ENCODE measurements around the gene NUDT2. TPM values are rescaled to one million over a fixed set of nuclear protein-coding genes. Genes with fewer than 3 reads are reported as not detected.
"Not testable (repeated sequence)": the region's sequence is repeated elsewhere in the genome, so short reads cannot be mapped to it uniquely, and the experiment has no call there.

The NUDT2 gene
- total RNA-seq, 1 donor from 2014 or later, result 32.9 TPM

- H3K9me3 ChIP-seq (ENCODE audit: control insufficient read depth in 3 of 3, low read length in 3 of 3); H3K9ac ChIP-seq (ENCODE audit: low read depth in 1 of 3, low read length in 3 of 3); H3K4me3 ChIP-seq (ENCODE audit: low read length in 3 of 3); H3K27me3 ChIP-seq (ENCODE audit: control insufficient read depth in 3 of 3, insufficient read depth in 3 of 3, low read length in 3 of 3); H3K27ac ChIP-seq (ENCODE audit: low read depth, low read length): not testable (repeated sequence)
- Histone ChIP-seq H3K36me3 (ENCODE audit: control insufficient read depth in 3 of 3, insufficient read depth in 3 of 3, low read length in 3 of 3) (peaks cover 17 to 37% (median 23%) of the 10 kb centered on the region in 3 donors), H3K4me1 (ENCODE audit: control insufficient read depth in 3 of 3, insufficient read depth in 3 of 3, low read length in 3 of 3) (peaks cover 33 to 56% (median 37%) of the 10 kb centered on the region in 3 donors)
Observed at GRCh38 chr9:34367751-34368410, 38.5 kb downstream of the NUDT2 start.

- peaks cover 36 to 57% (median 45%) of the 10 kb centered on the region in 3 donors for H3K4me1 ChIP-seq (ENCODE audit: control insufficient read depth in 3 of 3, insufficient read depth in 3 of 3, low read length in 3 of 3)
- not testable (repeated sequence) for H3K4me3 ChIP-seq (ENCODE audit: low read length in 3 of 3); H3K9me3 ChIP-seq (ENCODE audit: control insufficient read depth in 3 of 3, low read length in 3 of 3); H3K9ac ChIP-seq (ENCODE audit: low read depth in 1 of 3, low read length in 3 of 3); H3K27me3 ChIP-seq (ENCODE audit: control insufficient read depth in 3 of 3, insufficient read depth in 3 of 3, low read length in 3 of 3); H3K27ac ChIP-seq (ENCODE audit: low read depth, low read length)
- peaks cover 17 to 37% (median 23%) of the 10 kb centered on the region in 3 donors for H3K36me3 ChIP-seq (ENCODE audit: control insufficient read depth in 3 of 3, insufficient read depth in 3 of 3, low read length in 3 of 3)
Observed at GRCh38 chr9:34368796-34369195, 39.4 kb downstream of the NUDT2 start.

- Histone ChIP-seq H3K4me3 (ENCODE audit: low read length in 3 of 3) (peak overlapping the region in 2 of 3 donors; percentile 17 to 56), H3K4me1 (ENCODE audit: control insufficient read depth in 3 of 3, insufficient read depth in 3 of 3, low read length in 3 of 3) (peaks cover 36 to 56% (median 48%) of the 10 kb centered on the region in 3 donors), H3K9ac (ENCODE audit: low read depth in 1 of 3, low read length in 3 of 3) (peak overlapping the region in 2 of 3 donors; percentile 11 to 74), H3K27me3 (ENCODE audit: control insufficient read depth in 3 of 3, insufficient read depth in 3 of 3, low read length in 3 of 3) (no peaks in the 10 kb centered on the region), H3K36me3 (ENCODE audit: control insufficient read depth in 3 of 3, insufficient read depth in 3 of 3, low read length in 3 of 3) (peaks cover 17 to 37% (median 23%) of the 10 kb centered on the region in 3 donors), H3K27ac (ENCODE audit: low read depth, low read length) (peak overlapping the region; percentile 11), H3K9me3 (ENCODE audit: control insufficient read depth in 3 of 3, low read length in 3 of 3) (no peaks in the 10 kb centered on the region)
Observed at GRCh38 chr9:34369636-34370035, 40.3 kb downstream of the NUDT2 start.

GRCh38 chr9:34370335-34370969, 41.1 kb downstream of the NUDT2 start:
- H3K27ac ChIP-seq (ENCODE audit: low read depth, low read length), result no peak overlapping the region
- peaks cover 17 to 37% (median 23%) of the 10 kb centered on the region in 3 donors for H3K36me3 ChIP-seq (ENCODE audit: control insufficient read depth in 3 of 3, insufficient read depth in 3 of 3, low read length in 3 of 3)
- H3K4me1 ChIP-seq (ENCODE audit: control insufficient read depth in 3 of 3, insufficient read depth in 3 of 3, low read length in 3 of 3), result peaks cover 37 to 55% (median 50%) of the 10 kb centered on the region in 3 donors
- no peaks in the 10 kb centered on the region for H3K9me3 ChIP-seq (ENCODE audit: control insufficient read depth in 3 of 3, low read length in 3 of 3)
- peak overlapping the region; percentile 11 to 74 (median 73) for H3K9ac ChIP-seq (ENCODE audit: low read depth in 1 of 3, low read length in 3 of 3)
- H3K4me3 ChIP-seq (ENCODE audit: low read length in 3 of 3), result peak overlapping the region; percentile 10 to 56 (median 17)
- H3K27me3 ChIP-seq (ENCODE audit: control insufficient read depth in 3 of 3, insufficient read depth in 3 of 3, low read length in 3 of 3), result no peaks in the 10 kb centered on the region

GRCh38 chr9:34370970-34371880, 41.9 kb downstream of the NUDT2 start:
- H3K27ac ChIP-seq (ENCODE audit: low read depth, low read length), result no peak overlapping the region
- H3K9me3 ChIP-seq (ENCODE audit: control insufficient read depth in 3 of 3, low read length in 3 of 3), result no peaks in the 10 kb centered on the region
- peak overlapping the region in 2 of 3 donors; percentile 17 to 56 for H3K4me3 ChIP-seq (ENCODE audit: low read length in 3 of 3)
- H3K4me1 ChIP-seq (ENCODE audit: control insufficient read depth in 3 of 3, insufficient read depth in 3 of 3, low read length in 3 of 3), result peaks cover 44 to 61% (median 58%) of the 10 kb centered on the region in 3 donors
- H3K9ac ChIP-seq (ENCODE audit: low read depth in 1 of 3, low read length in 3 of 3), result peak overlapping the region in 1 of 3 donors; percentile 74
- H3K36me3 ChIP-seq (ENCODE audit: control insufficient read depth in 3 of 3, insufficient read depth in 3 of 3, low read length in 3 of 3), result peaks cover 17 to 36% (median 23%) of the 10 kb centered on the region in 3 donors
- H3K27me3 ChIP-seq (ENCODE audit: control insufficient read depth in 3 of 3, insufficient read depth in 3 of 3, low read length in 3 of 3), result no peaks in the 10 kb centered on the region

GRCh38 chr9:34371886-34372466, 42.6 kb downstream of the NUDT2 start:
- Histone ChIP-seq H3K9me3 (ENCODE audit: control insufficient read depth in 3 of 3, low read length in 3 of 3) (no peaks in the 10 kb centered on the region), H3K36me3 (ENCODE audit: control insufficient read depth in 3 of 3, insufficient read depth in 3 of 3, low read length in 3 of 3) (peaks cover 17 to 32% (median 23%) of the 10 kb centered on the region in 3 donors), H3K27ac (ENCODE audit: low read depth, low read length) (no peak overlapping the region), H3K9ac (ENCODE audit: low read depth in 1 of 3, low read length in 3 of 3) (no peak overlapping the region), H3K27me3 (ENCODE audit: control insufficient read depth in 3 of 3, insufficient read depth in 3 of 3, low read length in 3 of 3) (no peaks in the 10 kb centered on the region), H3K4me1 (ENCODE audit: control insufficient read depth in 3 of 3, insufficient read depth in 3 of 3, low read length in 3 of 3) (peaks cover 45 to 63% (median 63%) of the 10 kb centered on the region in 3 donors), H3K4me3 (ENCODE audit: low read length in 3 of 3) (no peak overlapping the region)

GRCh38 chr9:34372467-34373011, 43.2 kb downstream of the NUDT2 start:
- peaks cover 50 to 68% (median 67%) of the 10 kb centered on the region in 3 donors for H3K4me1 ChIP-seq (ENCODE audit: control insufficient read depth in 3 of 3, insufficient read depth in 3 of 3, low read length in 3 of 3)
- no peaks in the 10 kb centered on the region for H3K27me3 ChIP-seq (ENCODE audit: control insufficient read depth in 3 of 3, insufficient read depth in 3 of 3, low read length in 3 of 3)
- H3K9me3 ChIP-seq (ENCODE audit: control insufficient read depth in 3 of 3, low read length in 3 of 3), result no peaks in the 10 kb centered on the region
- no peak overlapping the region for H3K4me3 ChIP-seq (ENCODE audit: low read length in 3 of 3)
- no peak overlapping the region for H3K27ac ChIP-seq (ENCODE audit: low read depth, low read length)
- H3K36me3 ChIP-seq (ENCODE audit: control insufficient read depth in 3 of 3, insufficient read depth in 3 of 3, low read length in 3 of 3), result peaks cover 17 to 32% (median 23%) of the 10 kb centered on the region in 3 donors
- peak overlapping the region in 1 of 3 donors; percentile 16 for H3K9ac ChIP-seq (ENCODE audit: low read depth in 1 of 3, low read length in 3 of 3)

- Histone ChIP-seq H3K27me3 (ENCODE audit: control insufficient read depth in 3 of 3, insufficient read depth in 3 of 3, low read length in 3 of 3) (no peaks in the 10 kb centered on the region), H3K9ac (ENCODE audit: low read depth in 1 of 3, low read length in 3 of 3) (peak overlapping the region in 2 of 3 donors; percentile 6 to 35), H3K4me1 (ENCODE audit: control insufficient read depth in 3 of 3, insufficient read depth in 3 of 3, low read length in 3 of 3) (peaks cover 50 to 68% (median 67%) of the 10 kb centered on the region in 3 donors), H3K27ac (ENCODE audit: low read depth, low read length) (peak overlapping the region; percentile 19), H3K36me3 (ENCODE audit: control insufficient read depth in 3 of 3, insufficient read depth in 3 of 3, low read length in 3 of 3) (peaks cover 17 to 32% (median 18%) of the 10 kb centered on the region in 3 donors), H3K9me3 (ENCODE audit: control insufficient read depth in 3 of 3, low read length in 3 of 3) (no peaks in the 10 kb centered on the region), H3K4me3 (ENCODE audit: low read length in 3 of 3) (peak overlapping the region in 1 of 3 donors; percentile 29)
Observed at GRCh38 chr9:34373749-34374148, 44.4 kb downstream of the NUDT2 start.

- Histone ChIP-seq H3K36me3 (ENCODE audit: control insufficient read depth in 3 of 3, insufficient read depth in 3 of 3, low read length in 3 of 3) (peaks cover 17 to 29% (median 18%) of the 10 kb centered on the region in 3 donors), H3K27me3 (ENCODE audit: control insufficient read depth in 3 of 3, insufficient read depth in 3 of 3, low read length in 3 of 3) (no peaks in the 10 kb centered on the region), H3K4me1 (ENCODE audit: control insufficient read depth in 3 of 3, insufficient read depth in 3 of 3, low read length in 3 of 3) (peaks cover 50 to 67% (median 67%) of the 10 kb centered on the region in 3 donors), H3K27ac (ENCODE audit: low read depth, low read length) (peak overlapping the region; percentile 19), H3K9ac (ENCODE audit: low read depth in 1 of 3, low read length in 3 of 3) (peak overlapping the region in 1 of 3 donors; percentile 35), H3K4me3 (ENCODE audit: low read length in 3 of 3) (peak overlapping the region in 1 of 3 donors; percentile 24), H3K9me3 (ENCODE audit: control insufficient read depth in 3 of 3, low read length in 3 of 3) (no peaks in the 10 kb centered on the region)
Observed at GRCh38 chr9:34374339-34374738, 45.0 kb downstream of the NUDT2 start.
